ENCODE data around the gene PCDHA10.

Gene PCDHA10

GRCh38 chr5:140883927-140884697 lies 28.4 kb downstream of the PCDHA10 start:
- DNase-seq, result no peak

- DNase-seq, result no peak
These were observed 60.6 kb downstream of the PCDHA10 start for GRCh38 chr5:140916325-140916724.

Measured in HCEC 1CT (cell line).